ENCODE data around the gene UQCR11.

Gene UQCR11

GRCh38 chr19:1634242-1634937 is 29.1 kb upstream of the UQCR11 start:
- no peak for DNase-seq

- DNase-seq = no peak
These were observed 28.1 kb upstream of the UQCR11 start for GRCh38 chr19:1633269-1633826.

- no peak for DNase-seq
These were observed 27.4 kb upstream of the UQCR11 start for GRCh38 chr19:1632462-1633268.

GRCh38 chr19:1631557-1632100 is 26.4 kb upstream of the UQCR11 start:
- no peak for DNase-seq

GRCh38 chr19:1630811-1631210 is 25.5 kb upstream of the UQCR11 start:
- DNase-seq = no peak

- no peak for DNase-seq
These were observed 24.8 kb upstream of the UQCR11 start for GRCh38 chr19:1630012-1630411.

GRCh38 chr19:1629256-1629808 is 24.1 kb upstream of the UQCR11 start:
- DNase-seq = no peak

GRCh38 chr19:1627194-1627593 is 21.9 kb upstream of the UQCR11 start:
- DNase-seq = no peak

GRCh38 chr19:1626417-1627010 is 21.3 kb upstream of the UQCR11 start:
- DNase-seq = no peak

GRCh38 chr19:1624458-1624857 is 19.2 kb upstream of the UQCR11 start:
- DNase-seq = peak; percentile 23 to 77

- no peak for DNase-seq
These were observed 17.3 kb upstream of the UQCR11 start for GRCh38 chr19:1622541-1622940.

- DNase-seq = no peak
These were observed 16.7 kb upstream of the UQCR11 start for GRCh38 chr19:1622007-1622406.

- no peak for DNase-seq
These were observed 16.3 kb upstream of the UQCR11 start for GRCh38 chr19:1621574-1621973.

GRCh38 chr19:1621021-1621420 is 15.8 kb upstream of the UQCR11 start:
- no peak for DNase-seq

GRCh38 chr19:1620502-1620901 is 15.2 kb upstream of the UQCR11 start:
- DNase-seq = no peak

GRCh38 chr19:1619703-1620102 is 14.4 kb upstream of the UQCR11 start:
- DNase-seq = no peak

GRCh38 chr19:1619094-1619439 is 13.8 kb upstream of the UQCR11 start:
- no peak for DNase-seq

GRCh38 chr19:1618157-1619093 is 13.2 kb upstream of the UQCR11 start:
- DNase-seq = peak in 1 of 2 experiments; percentile 47

GRCh38 chr19:1616875-1617274 is 11.6 kb upstream of the UQCR11 start:
- DNase-seq = no peak

GRCh38 chr19:1616396-1616795 is 11.1 kb upstream of the UQCR11 start:
- no peak for DNase-seq

- DNase-seq = no peak
These were observed 10.0 kb upstream of the UQCR11 start for GRCh38 chr19:1615156-1615765.
